Upper lobe of left lung (tissue), 6 donors: ENCODE data around the gene DPYD. TPM values are rescaled to one million over a fixed set of nuclear protein-coding genes. Genes with fewer than 3 reads are reported as not detected.
A peak's percentile ranks its signal among the peaks of the same experiment; 100 is the strongest.

Experiments
- ATAC-seq, 2 donors: fragments of 200-7000 bp; cut with Tn5 transposase; one replicate each; pipeline ENCODE4 v1.9.1; 2022; ENCODE audit warnings: mild to moderate bottlenecking in 2 of 2, moderate library complexity in 2 of 2; ENCODE audit not compliant: low FRiP score in 2 of 2
- DNase-seq, 2 donors: peaks; one replicate each; pipeline ENCODE4 v3.0.0-alpha.2; 2019 to 2020
- H3K27ac ChIP-seq, 4 donors: fragments of 200-600 bp; sonication (generic); one replicate each; pipeline ENCODE4 v1.5.1; 2016 to 2019
- H3K27me3 ChIP-seq, 4 donors: fragments of 200-600 bp; sonication (generic); one replicate each; pipeline ENCODE4 v1.5.1; 2017 to 2019
- H3K36me3 ChIP-seq, 4 donors: fragments of 200-600 bp; sonication (generic); one replicate each; pipeline ENCODE4 v1.5.1; 2016 to 2019
- H3K4me1 ChIP-seq, 4 donors: fragments of 200-600 bp; sonication (generic); one replicate each; pipeline ENCODE4 v1.5.1; 2018 to 2019
- H3K4me3 ChIP-seq, 4 donors: fragments of 200-600 bp; sonication (generic); one replicate each; pipeline ENCODE4 v1.5.1; 2017 to 2019; ENCODE audit warnings: mild to moderate bottlenecking in 2 of 4, moderate library complexity in 1 of 4
- H3K9me3 ChIP-seq, 4 donors: fragments of 200-600 bp; sonication (generic); one replicate each; pipeline ENCODE4 v1.5.1; 2018 to 2019
- CTCF ChIP-seq, 6 experiments: fragments of 450-650 bp in 4 of 6; fragments of 200-600 bp in 2 of 6; sonication (generic) in 2 of 6; IDR thresholded peaks; one replicate each; pipeline ENCODE4 v1.5.1; 2016 to 2019; ENCODE audit warnings: antibody characterized with exemption in 6 of 6
- EP300 ChIP-seq, 4 donors: sonication (generic); formaldehyde crosslinking; IDR thresholded peaks; one replicate each; pipeline ENCODE4 v1.5.1; 2017; ENCODE audit warnings: antibody characterized with exemption in 4 of 4, control low read depth in 2 of 4
- POLR2A ChIP-seq, 4 donors: fragments of 450-650 bp; IDR thresholded peaks; one replicate each; pipeline ENCODE4 v1.5.1; 2016 to 2017; ENCODE audit warnings: antibody characterized with exemption in 4 of 4, mild to moderate bottlenecking in 2 of 4
- POLR2AphosphoS5 ChIP-seq, 2 donors: sonication (generic); formaldehyde crosslinking; IDR thresholded peaks; one replicate each; pipeline ENCODE4 v1.5.1; 2017; ENCODE audit warnings: antibody characterized with exemption in 2 of 2
- WGBS, 2 donors: methylation state at CpG; one replicate each; pipeline ENCODE4 v1.1.5; 2017 to 2018; 5-methylcytosine and 5-hydroxymethylcytosine counted together
- total RNA-seq, 6 donors: library from RNA; depleted of rRNA in 4 of 6; stranded (reverse); fragments of >200 nt in 4 of 6; gene quantifications; one replicate each; pipeline versions ENCODE4 v1.1.0 to v1.2.1, GENCODE V29; 2016 to 2021
- donor health status: DM: no; HTN: no; CAD: no; lungs with moderate emphysema.
- donor health status: DM: no; HTN: yes; CAD: no; lungs with severe emphysema.

Gene DPYD
- total RNA-seq, 6 donors from 2014 or later = 60.9 to 106 (median 79.7) TPM

GRCh38 chr1:97044159-97044760 is 876.6 kb downstream of the DPYD start:
- DNase-seq = no peak

GRCh38 chr1:97042551-97042950 is 878.3 kb downstream of the DPYD start:
- H3K4me1 ChIP-seq = no peaks in the 10 kb centered on the region
- no peak for TF ChIP-seq POLR2A (IDR thresholded peaks at IDR 0.05)
- TF ChIP-seq POLR2AphosphoS5 (IDR thresholded peaks at IDR 0.05) = no peak
- TF ChIP-seq CTCF (IDR thresholded peaks at IDR 0.05) = no peak
- no peak for TF ChIP-seq EP300 (IDR thresholded peaks at IDR 0.05)
- no peak overlapping the region for H3K4me3 ChIP-seq
- H3K27me3 ChIP-seq = no peaks in the 10 kb centered on the region
- no peak overlapping the region for H3K27ac ChIP-seq
- WGBS, 2 donors = 79 to 82% methylated on average over 1 of the region's 1 CpG
- H3K9me3 ChIP-seq = no peaks in the 10 kb centered on the region
- ATAC-seq (no peak), DNase-seq (no peak)
- H3K36me3 ChIP-seq = no peaks in the 10 kb centered on the region

More at GRCh38 chr1:97044159-97044760, 876.6 kb downstream of the DPYD start:
- no peaks in the 10 kb centered on the region for H3K4me1 ChIP-seq
- no peaks in the 10 kb centered on the region for H3K27me3 ChIP-seq
- WGBS, 2 donors = 88 to 100% methylated on average over 4 to 7 of the region's 7 CpGs
- no peaks in the 10 kb centered on the region for H3K36me3 ChIP-seq
- no peaks in the 10 kb centered on the region for H3K9me3 ChIP-seq
- ATAC-seq = peak in 1 of 2 donors; percentile 61
- H3K4me3 ChIP-seq = no peak overlapping the region
- no peak overlapping the region for H3K27ac ChIP-seq
- TF ChIP-seq EP300 (IDR thresholded peaks at IDR 0.05) = no peak
- no peak for TF ChIP-seq POLR2AphosphoS5 (IDR thresholded peaks at IDR 0.05)
- no peak for TF ChIP-seq POLR2A (IDR thresholded peaks at IDR 0.05)
- no peak for TF ChIP-seq CTCF (IDR thresholded peaks at IDR 0.05)

GRCh38 chr1:97041026-97041425 is 879.8 kb downstream of the DPYD start:
- DNase-seq (no peak), ATAC-seq (no peak)
- 80 to 81% methylated on average over 2 of the region's 2 CpGs for WGBS, 2 donors

GRCh38 chr1:97038410-97038809 is 882.4 kb downstream of the DPYD start:
- H3K27me3 ChIP-seq = no peaks in the 10 kb centered on the region
- ATAC-seq (no peak), DNase-seq (no peak)
- 89 to 90% methylated on average over 4 of the region's 4 CpGs for whole genome bisulfite sequencing, 2 donors
- TF ChIP-seq POLR2AphosphoS5 (IDR thresholded peaks at IDR 0.05) (no peak), EP300 (IDR thresholded peaks at IDR 0.05) (no peak), POLR2A (IDR thresholded peaks at IDR 0.05) (no peak), CTCF (IDR thresholded peaks at IDR 0.05) (no peak)
- H3K36me3 ChIP-seq = no peaks in the 10 kb centered on the region
- no peaks in the 10 kb centered on the region for H3K9me3 ChIP-seq
- H3K4me1 ChIP-seq = no peaks in the 10 kb centered on the region
- no peak overlapping the region for H3K4me3 ChIP-seq
- H3K27ac ChIP-seq = no peak overlapping the region

More at GRCh38 chr1:97041026-97041425, 879.8 kb downstream of the DPYD start:
- H3K4me3 ChIP-seq = no peak overlapping the region
- H3K4me1 ChIP-seq = no peaks in the 10 kb centered on the region
- H3K9me3 ChIP-seq = no peaks in the 10 kb centered on the region
- no peaks in the 10 kb centered on the region for H3K27me3 ChIP-seq
- no peaks in the 10 kb centered on the region for H3K36me3 ChIP-seq
- no peak overlapping the region for H3K27ac ChIP-seq
- no peak for TF ChIP-seq EP300 (IDR thresholded peaks at IDR 0.05)
- TF ChIP-seq POLR2A (IDR thresholded peaks at IDR 0.05) = no peak
- no peak for TF ChIP-seq CTCF (IDR thresholded peaks at IDR 0.05)
- no peak for TF ChIP-seq POLR2AphosphoS5 (IDR thresholded peaks at IDR 0.05)

GRCh38 chr1:97034651-97035050 is 886.2 kb downstream of the DPYD start:
- Histone ChIP-seq H3K27me3 (no peaks in the 10 kb centered on the region), H3K27ac (no peak overlapping the region), H3K36me3 (no peaks in the 10 kb centered on the region), H3K4me3 (no peak overlapping the region), H3K9me3 (no peaks in the 10 kb centered on the region), H3K4me1 (no peaks in the 10 kb centered on the region)
- 84 to 85% methylated on average over 2 of the region's 2 CpGs for WGBS, 2 donors
- TF ChIP-seq CTCF (IDR thresholded peaks at IDR 0.05) (no peak), POLR2AphosphoS5 (IDR thresholded peaks at IDR 0.05) (no peak), EP300 (IDR thresholded peaks at IDR 0.05) (no peak), POLR2A (IDR thresholded peaks at IDR 0.05) (no peak)
- no peak for ATAC-seq
- DNase-seq = no peak
